Large intestine (tissue), 3 donors: Measurements from ENCODE around the gene PLEKHM1. TPM values are rescaled to one million over a fixed set of nuclear protein-coding genes. Genes with fewer than 3 reads are reported as not detected.
A peak's percentile ranks its signal among the peaks of the same experiment; 100 is the strongest.
"Not testable (repeated sequence)": the region's sequence is repeated elsewhere in the genome, so short reads cannot be mapped to it uniquely, and the experiment has no call there.

Source experiments
- DNase-seq, 2 donors: peaks; one replicate each; pipeline versions ENCODE4 v3.0.0 to v3.0.0-alpha.2; 2013
- H3K27ac ChIP-seq: one replicate; pipeline ENCODE4 v1.5.1; 2013; ENCODE audit warnings: low read length
- H3K27me3 ChIP-seq: 2 replicates; pipeline ENCODE4 v1.6.1; 2013; ENCODE audit warnings: low read length; ENCODE audit not compliant: control insufficient read depth, insufficient read depth
- H3K36me3 ChIP-seq: 2 replicates; pipeline ENCODE4 v1.6.1; 2013; ENCODE audit warnings: low read length; ENCODE audit not compliant: control insufficient read depth, insufficient read depth
- H3K4me1 ChIP-seq: one replicate; pipeline ENCODE4 v1.6.1; 2013; ENCODE audit warnings: low read length; ENCODE audit not compliant: control insufficient read depth, insufficient read depth
- H3K4me3 ChIP-seq: one replicate; pipeline ENCODE4 v1.5.1; 2013; ENCODE audit warnings: low read length
- H3K9me3 ChIP-seq: one replicate; pipeline ENCODE4 v1.6.1; 2013; ENCODE audit warnings: mild to moderate bottlenecking, low read depth, low read length, moderate library complexity; ENCODE audit not compliant: control insufficient read depth
- WGBS: methylation state at CpG from one replicate; pipeline ENCODE4 v1.1.5; 2013; ENCODE audit warnings: low lambda C conversion rate; ENCODE audit not compliant: insufficient coverage; 5-methylcytosine and 5-hydroxymethylcytosine counted together
- polyA plus RNA-seq: library from polyadenylated mRNA; unstranded; fragments of 120-200 nt; gene quantifications from one replicate; pipeline ENCODE4 v1.2.1, GENCODE V29; 2013

PLEKHM1 gene
- polyA plus RNA-seq, 1 donor = 16.3 TPM

GRCh38 chr17:45441526-45442310 lies 48.8 kb downstream of the PLEKHM1 start:
- peaks cover 5% of the 10 kb centered on the region for H3K4me1 ChIP-seq
- DNase-seq = no peak
- H3K4me3 ChIP-seq = no peak overlapping the region
- no peaks in the 10 kb centered on the region for H3K9me3 ChIP-seq
- peaks cover 28% of the 10 kb centered on the region for H3K36me3 ChIP-seq
- WGBS = no CpG with 5 or more reads among the region's 14 CpGs
- H3K27ac ChIP-seq = no peak overlapping the region
- H3K27me3 ChIP-seq = no peaks in the 10 kb centered on the region

DNA sequence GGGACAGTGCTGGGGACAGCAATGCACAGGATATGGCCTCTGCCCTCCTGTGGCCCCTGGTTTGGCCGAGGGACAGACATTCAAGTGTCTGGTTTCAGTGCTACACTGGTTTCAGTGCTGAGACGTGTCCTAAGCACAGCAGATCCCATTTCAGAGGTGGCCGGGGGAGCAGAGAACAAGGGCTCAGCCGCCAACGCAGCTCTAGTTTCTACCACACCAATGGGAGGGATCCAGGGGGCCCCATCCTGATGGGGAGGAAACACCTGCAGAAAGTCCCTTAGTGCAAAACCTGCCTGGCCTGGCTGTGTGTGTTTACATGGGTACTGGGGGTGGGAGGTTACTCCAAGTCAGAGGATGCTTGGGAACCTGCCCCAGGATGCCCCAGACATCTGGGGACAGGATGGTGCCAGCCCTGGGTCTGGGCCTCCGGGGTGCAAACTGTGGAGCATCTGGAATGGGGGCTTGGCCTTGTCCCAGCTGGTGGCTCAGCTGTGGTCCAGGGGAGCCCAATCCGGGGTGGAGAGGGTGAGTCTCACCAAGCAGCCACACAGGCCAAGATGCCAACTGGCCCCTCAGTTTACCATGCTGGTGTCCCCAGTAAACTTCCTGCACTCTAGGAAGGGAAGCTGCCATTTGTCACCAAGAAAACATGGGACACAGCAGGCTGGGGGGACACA lies 49.5 kb downstream of the PLEKHM1 start:
- not testable (repeated sequence) for H3K4me3 ChIP-seq, H3K27ac ChIP-seq, DNase-seq, H3K4me1 ChIP-seq, H3K27me3 ChIP-seq, H3K9me3 ChIP-seq
- peaks cover 35% of the 10 kb centered on the region for H3K36me3 ChIP-seq
- no CpG with 5 or more reads among the region's 7 CpGs for WGBS

DNA sequence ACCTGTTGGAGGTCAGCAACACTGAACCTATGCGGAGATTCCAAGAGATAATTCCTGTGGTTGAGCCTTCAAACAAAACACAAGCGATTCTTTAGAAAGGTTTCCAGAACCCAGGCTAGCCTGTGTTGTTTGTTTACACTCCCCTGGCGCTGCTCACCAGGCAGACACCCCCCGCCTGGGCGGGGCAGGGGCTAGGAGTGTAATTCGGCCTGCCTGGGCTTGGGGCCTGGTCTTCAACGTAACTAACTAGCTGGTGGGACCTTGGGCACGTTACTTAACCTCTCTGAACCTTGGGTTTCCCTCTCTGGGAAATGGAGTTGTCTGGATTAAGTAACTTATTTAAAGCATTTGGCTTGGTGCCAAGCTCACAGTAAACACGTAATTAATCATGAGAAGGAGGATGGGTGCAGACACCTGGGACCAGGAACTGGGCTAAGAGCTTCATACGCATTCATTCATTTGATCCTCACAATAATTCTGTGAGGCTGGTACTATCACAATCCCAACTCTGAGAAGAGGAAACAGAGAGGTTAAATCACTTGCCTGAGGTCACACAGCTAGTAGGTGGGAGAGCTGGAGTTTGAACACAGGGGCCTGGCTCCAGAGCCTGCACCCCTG lies 50.3 kb downstream of the PLEKHM1 start:
- H3K4me1 ChIP-seq = peaks cover 5% of the 10 kb centered on the region
- no peak overlapping the region for H3K4me3 ChIP-seq
- H3K27me3 ChIP-seq = no peaks in the 10 kb centered on the region
- DNase-seq = peak in 1 of 2 donors; percentile 13
- no peaks in the 10 kb centered on the region for H3K9me3 ChIP-seq
- 49% methylated on average over 2 of the region's 10 CpGs for WGBS
- H3K27ac ChIP-seq = no peak overlapping the region
- H3K36me3 ChIP-seq = peaks cover 36% of the 10 kb centered on the region

GRCh38 chr17:45438931-45439610 lies 51.5 kb downstream of the PLEKHM1 start:
- no peaks in the 10 kb centered on the region for H3K9me3 ChIP-seq
- H3K36me3 ChIP-seq = peaks cover 32% of the 10 kb centered on the region
- H3K27me3 ChIP-seq = no peaks in the 10 kb centered on the region
- H3K4me1 ChIP-seq = peaks cover 5% of the 10 kb centered on the region
- no peak overlapping the region for H3K4me3 ChIP-seq
- WGBS = no CpG with 5 or more reads among the region's 11 CpGs
- DNase-seq = no peak
- no peak overlapping the region for H3K27ac ChIP-seq

GRCh38 chr17:45437465-45438283 lies 52.8 kb downstream of the PLEKHM1 start:
- Histone ChIP-seq H3K4me1 (peaks cover 12% of the 10 kb centered on the region), H3K9me3 (no peaks in the 10 kb centered on the region), H3K27me3 (peaks cover 6% of the 10 kb centered on the region), H3K4me3 (no peak overlapping the region), H3K36me3 (peaks cover 32% of the 10 kb centered on the region), H3K27ac (no peak overlapping the region)
- no CpG with 5 or more reads among the region's 30 CpGs for WGBS
- DNase-seq = no peak

GRCh38 chr17:45436625-45437464 lies 53.7 kb downstream of the PLEKHM1 start:
- H3K27me3 ChIP-seq = peaks cover 12% of the 10 kb centered on the region
- H3K36me3 ChIP-seq = peaks cover 32% of the 10 kb centered on the region
- DNase-seq = no peak
- H3K9me3 ChIP-seq = peaks cover 2% of the 10 kb centered on the region
- no peak overlapping the region for H3K27ac ChIP-seq
- no CpG with 5 or more reads among the region's 23 CpGs for WGBS
- H3K4me3 ChIP-seq = no peak overlapping the region
- peaks cover 17% of the 10 kb centered on the region for H3K4me1 ChIP-seq

GRCh38 chr17:45436161-45436560 lies 54.4 kb downstream of the PLEKHM1 start:
- H3K27me3 ChIP-seq = peaks cover 18% of the 10 kb centered on the region
- no peak overlapping the region for H3K27ac ChIP-seq
- DNase-seq = no peak
- H3K9me3 ChIP-seq = peaks cover 2% of the 10 kb centered on the region
- WGBS = no CpG with 5 or more reads among the region's 10 CpGs
- peaks cover 22% of the 10 kb centered on the region for H3K4me1 ChIP-seq
- H3K36me3 ChIP-seq = peaks cover 32% of the 10 kb centered on the region
- no peak overlapping the region for H3K4me3 ChIP-seq

DNA sequence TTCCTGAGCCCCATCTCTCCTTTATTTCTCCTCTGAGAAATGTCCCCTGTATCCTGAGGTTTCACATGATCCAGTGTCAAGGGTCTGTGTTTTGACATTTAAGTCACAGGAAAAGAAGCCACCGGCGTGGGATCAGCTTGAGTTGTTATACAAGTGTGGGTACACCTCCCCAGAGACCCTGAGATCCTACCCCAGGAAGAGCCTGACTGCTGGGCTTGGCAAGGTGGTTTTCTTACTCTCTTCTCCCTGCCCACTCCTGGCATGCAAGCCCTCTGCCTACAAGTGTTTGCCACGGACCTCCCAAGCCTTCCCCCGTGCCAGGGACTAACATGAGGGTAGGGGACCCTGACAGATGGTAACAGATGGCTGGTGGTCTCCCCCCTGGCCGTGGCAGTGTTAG lies 55.0 kb downstream of the PLEKHM1 start:
- H3K9me3 ChIP-seq = peaks cover 2% of the 10 kb centered on the region
- WGBS = no CpG with 5 or more reads among the region's 5 CpGs
- H3K4me3 ChIP-seq = no peak overlapping the region
- H3K27me3 ChIP-seq = peaks cover 25% of the 10 kb centered on the region
- H3K4me1 ChIP-seq = peaks cover 26% of the 10 kb centered on the region
- H3K27ac ChIP-seq = no peak overlapping the region
- peaks cover 32% of the 10 kb centered on the region for H3K36me3 ChIP-seq
- no peak for DNase-seq

DNA sequence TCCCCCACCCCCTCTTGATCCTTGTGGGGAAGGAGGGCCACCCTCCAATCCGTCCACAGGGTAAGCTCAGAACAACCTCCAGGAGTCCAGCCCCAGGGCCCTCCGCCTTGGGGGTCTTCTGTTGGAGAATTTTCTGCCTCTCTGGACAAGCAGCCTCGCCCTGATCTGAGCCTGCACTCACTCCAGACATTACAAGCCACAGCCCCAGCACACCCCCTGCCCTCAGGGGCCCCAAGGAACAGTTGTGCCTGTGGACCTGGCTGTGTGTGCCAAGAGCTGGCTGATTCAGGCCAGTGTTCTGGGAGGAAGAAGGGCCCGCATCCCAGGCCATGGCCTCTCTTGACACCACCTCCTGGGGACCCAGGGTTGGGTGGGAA lies 57.4 kb downstream of the PLEKHM1 start:
- no peak overlapping the region for H3K4me3 ChIP-seq
- peaks cover 4% of the 10 kb centered on the region for H3K9me3 ChIP-seq
- H3K36me3 ChIP-seq = peaks cover 24% of the 10 kb centered on the region
- DNase-seq = peak in 1 of 2 donors; percentile 8
- no peak overlapping the region for H3K27ac ChIP-seq
- H3K4me1 ChIP-seq = peaks cover 39% of the 10 kb centered on the region
- 40% methylated on average over 1 of the region's 4 CpGs for WGBS
- H3K27me3 ChIP-seq = peaks cover 45% of the 10 kb centered on the region
